SH-SY5Y (cell line): ENCODE data around the gene LYSMD3.

Source experiments
- GATA2 ChIP-seq: IDR thresholded peaks from 2 replicates; pipeline ENCODE4 v1.6.1; 2011; ENCODE audit warnings: mild to moderate bottlenecking, low read depth, low read length
- GATA3 ChIP-seq: IDR thresholded peaks from 2 replicates; pipeline ENCODE4 v1.6.1; 2011; ENCODE audit warnings: low read depth, mild to moderate bottlenecking, low read length, moderate library complexity

- no peak for TF ChIP-seq GATA2
- TF ChIP-seq GATA3 = no peak
Measured at GRCh38 chr5:90548069-90548593, 18.7 kb upstream of the LYSMD3 start.
